Measurements from ENCODE around the gene APOL5.

APOL5 gene

GRCh38 chr22:35777335-35777975 lies 59.8 kb downstream of the APOL5 start:
- no peak for DNase-seq
- Histone ChIP-seq H3K27me3 (replicated peaks) (no peaks in the 10 kb centered on the region), H3K36me3 (replicated peaks) (peaks cover 6% of the 10 kb centered on the region), H3K4me3 (ENCODE audit: low read depth, low read length) (peak overlapping the region; percentile 13), H3K27ac (peak overlapping the region; percentile 65)
- in situ Hi-C loops (cut with HindIII; ENCODE audit: low pct_ligation_motif_present, low sequenced_read_pairs) = no loop called here
- no peak for TF ChIP-seq CTCF (IDR thresholded peaks at IDR 0.05; ENCODE audit: low read depth, low read length, missing control alignments)

Data from brain microvascular endothelial cell (primary cell).